MM.1S (cell line): ENCODE results near the gene ALOX12B.

Experiments used
- DNase-seq: peaks from one replicate; pipeline ENCODE4 v3.0.0-alpha.2; 2015
- H2AFZ ChIP-seq: fragments of 300-600 bp; sonication (generic); 2 replicates; pipeline ENCODE4 v1.6.0; 2016; ENCODE audit warnings: antibody characterized with exemption, low read length
- H3F3A ChIP-seq: fragments of 300-600 bp; sonication (generic); 2 replicates; pipeline ENCODE4 v1.6.1; 2016; ENCODE audit warnings: mild to moderate bottlenecking, antibody characterized with exemption, low read length, moderate library complexity, mixed read lengths; ENCODE audit not compliant: insufficient read depth
- H3K27ac ChIP-seq: fragments of 300-600 bp; sonication (generic); 2 replicates; pipeline ENCODE4 v1.5.1; 2016; ENCODE audit warnings: mild to moderate bottlenecking, low read length
- H3K27me3 ChIP-seq: fragments of 300-600 bp; sonication (generic); replicated peaks from 2 replicates; pipeline ENCODE4 v1.6.0; 2016; ENCODE audit warnings: low read length; ENCODE audit not compliant: insufficient read depth
- H3K36me3 ChIP-seq: fragments of 300-600 bp; sonication (generic); replicated peaks from 2 replicates; pipeline ENCODE4 v1.6.1; 2016; ENCODE audit warnings: mild to moderate bottlenecking, low read length, mixed read lengths; ENCODE audit not compliant: insufficient read depth
- H3K4me1 ChIP-seq: fragments of 300-600 bp; sonication (generic); 2 replicates; pipeline ENCODE4 v1.6.1; 2016; ENCODE audit warnings: low read length, mixed read lengths
- H3K4me2 ChIP-seq: fragments of 300-600 bp; sonication (generic); 2 replicates; pipeline ENCODE4 v1.6.0; 2016; ENCODE audit warnings: low read depth, low read length
- H3K4me3 ChIP-seq: fragments of 300-600 bp; sonication (generic); 2 replicates; pipeline ENCODE4 v1.5.1; 2016; ENCODE audit warnings: low read length, mixed read lengths
- H3K79me2 ChIP-seq: fragments of 300-600 bp; sonication (generic); 2 replicates; pipeline ENCODE4 v1.6.1; 2016; ENCODE audit warnings: mixed run types, low read length, mixed read lengths
- H3K9ac ChIP-seq: fragments of 300-600 bp; sonication (generic); 2 replicates; pipeline ENCODE4 v1.6.1; 2016; ENCODE audit warnings: low read length, mixed read lengths
- H3K9me2 ChIP-seq: fragments of 300-600 bp; sonication (generic); replicated peaks from 2 replicates; pipeline ENCODE4 v1.6.1; 2016; ENCODE audit warnings: mild to moderate bottlenecking, low read length, mixed read lengths; ENCODE audit not compliant: insufficient read depth
- H3K9me3 ChIP-seq: fragments of 300-600 bp; sonication (generic); replicated peaks from 2 replicates; pipeline ENCODE4 v1.6.1; 2016; ENCODE audit warnings: mild to moderate bottlenecking, low read length, mixed read lengths; ENCODE audit not compliant: insufficient read depth
- H4K20me1 ChIP-seq: fragments of 300-600 bp; sonication (generic); 2 replicates; pipeline ENCODE4 v1.6.1; 2016; ENCODE audit warnings: mild to moderate bottlenecking, low read length, moderate library complexity, mixed read lengths; ENCODE audit not compliant: insufficient read depth
- CTCF ChIP-seq: fragments of 300-600 bp; sonication (generic); IDR thresholded peaks from 2 replicates; pipeline ENCODE4 v1.5.1; 2016; ENCODE audit warnings: antibody characterized with exemption, low read length, mixed read lengths
- EZH2 ChIP-seq: fragments of 300-600 bp; sonication (generic); optimal IDR thresholded peaks from 2 replicates; pipeline ENCODE3; 2017; ENCODE audit warnings: low read depth, mild to moderate bottlenecking, antibody characterized with exemption, low read length, mixed read lengths
- EZH2phosphoT487 ChIP-seq: fragments of 300-600 bp; sonication (generic); IDR thresholded peaks from 2 replicates; pipeline ENCODE4 v1.6.1; 2018; ENCODE audit warnings: antibody characterized with exemption, low read length

ALOX12B gene

DNA sequence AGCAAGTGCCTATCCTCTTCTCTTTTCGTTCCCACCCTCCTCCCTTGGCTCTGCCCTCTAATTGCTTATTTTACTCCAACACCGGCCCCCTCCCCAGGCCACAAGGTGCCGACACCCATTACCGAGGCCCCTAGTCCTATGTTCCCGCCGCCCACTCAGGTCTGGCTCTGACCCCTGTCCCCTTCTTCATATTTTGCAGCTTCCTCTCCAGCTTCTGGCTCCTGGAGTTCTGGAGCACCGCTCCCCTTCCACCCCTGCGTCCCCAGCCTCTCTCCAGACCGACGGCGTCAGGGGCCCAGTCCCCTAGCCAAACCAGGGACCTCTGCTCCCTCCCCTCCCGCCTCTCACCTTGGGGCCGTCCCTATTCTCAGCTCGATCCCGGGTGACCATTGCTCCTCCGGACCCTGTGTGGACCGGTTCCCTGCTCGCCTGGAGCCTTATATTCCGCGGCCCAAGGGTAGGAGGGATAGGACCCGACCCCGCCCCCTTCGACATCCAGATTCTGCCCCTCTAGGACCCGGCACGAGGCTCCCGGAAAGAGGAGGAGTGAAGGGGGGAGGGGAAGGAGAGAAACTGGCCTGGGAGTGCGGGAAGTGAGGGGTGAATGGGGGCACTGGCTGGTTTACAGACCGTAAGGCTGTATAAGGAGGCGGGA lies 36.3 kb upstream of the ALOX12B start, which contains the start of gene HES7:
Gene HES7, minus strand, starts transcription at position 412 of the 655 bp plus-strand sequence. Its CDS starts 22 bp downstream, at position 390.
- DNase-seq = no peak
- Histone ChIP-seq H3K36me3 (no peaks in the 10 kb centered on the region), H3K4me2 (peak within 1 kb of the TSS; percentile 100), H4K20me1 (no peaks in the 10 kb centered on the region; the same call in 1 of the 2 replicates), H3K79me2 (no peaks in the 10 kb centered on the region), H3K4me1 (peaks cover 25% of the 10 kb centered on the region), H3F3A (peaks cover 52% of the 10 kb centered on the region), H3K9ac (peak within 1 kb of the TSS; percentile 20; the same call in 1 of the 2 replicates), H2AFZ (peak within 1 kb of the TSS; percentile 57; the same call in 1 of the 2 replicates), H3K27me3 (peaks cover 33% of the 10 kb centered on the region), H3K4me3 (peak within 1 kb of the TSS; percentile 84), H3K9me3 (no peaks in the 10 kb centered on the region), H3K27ac (no peak within 1 kb of the TSS), H3K9me2 (no peaks in the 10 kb centered on the region)
- TF ChIP-seq EZH2 = no peak
- TF ChIP-seq EZH2phosphoT487 = no peak
- no peak for TF ChIP-seq CTCF

DNA sequence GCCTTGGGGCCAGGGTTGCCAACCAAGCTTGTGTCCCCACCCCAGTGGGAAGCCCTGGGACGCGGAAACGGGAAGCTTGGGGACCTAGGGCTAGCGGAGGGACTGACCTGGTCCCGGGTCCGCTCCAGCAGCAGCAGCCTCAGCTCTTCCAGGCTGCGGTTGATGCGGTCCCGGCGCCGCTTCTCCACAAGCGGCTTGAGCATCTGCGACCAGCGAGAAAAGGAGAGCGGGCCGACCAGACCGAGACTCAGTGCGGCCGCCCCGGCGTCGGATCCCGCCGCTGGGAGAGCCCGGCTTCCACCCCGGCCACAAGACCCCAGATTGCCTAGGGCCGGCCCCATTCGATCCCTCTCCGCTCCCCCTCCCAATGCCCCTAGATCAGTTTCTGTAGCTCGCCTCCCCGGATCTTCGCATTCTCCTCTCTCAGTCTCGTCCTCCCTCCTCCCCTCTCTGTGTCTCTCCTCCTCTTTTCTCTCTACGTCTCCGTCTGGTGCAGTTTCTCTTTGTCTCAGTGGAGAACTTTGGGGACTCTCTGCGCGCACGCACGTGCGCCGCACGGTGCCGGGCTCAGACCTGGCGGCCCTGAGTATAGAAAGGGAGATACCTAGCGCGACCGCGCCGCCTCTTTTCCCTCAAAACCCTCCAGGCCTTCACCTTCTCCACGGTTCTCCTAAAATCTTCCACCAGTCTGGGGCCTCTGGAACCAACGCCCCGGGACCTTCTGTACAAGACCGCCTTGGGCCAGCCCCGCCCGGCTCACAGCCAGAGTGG lies 35.6 kb upstream of the ALOX12B start:
- Histone ChIP-seq H3K9ac (peak overlapping the region; percentile 20; the same call in 1 of the 2 replicates), H3K27me3 (peaks cover 26% of the 10 kb centered on the region), H3K27ac (no peak overlapping the region), H3K79me2 (no peaks in the 10 kb centered on the region), H3F3A (peaks cover 57% of the 10 kb centered on the region), H3K9me2 (no peaks in the 10 kb centered on the region), H3K4me2 (peak overlapping the region; percentile 100), H3K4me1 (peaks cover 25% of the 10 kb centered on the region), H3K4me3 (peak overlapping the region; percentile 84), H3K9me3 (no peaks in the 10 kb centered on the region), H4K20me1 (no peaks in the 10 kb centered on the region; the same call in 1 of the 2 replicates), H2AFZ (peak overlapping the region; percentile 57; the same call in 1 of the 2 replicates), H3K36me3 (no peaks in the 10 kb centered on the region)
- DNase-seq = peak; percentile 58
- no peak for TF ChIP-seq EZH2phosphoT487
- TF ChIP-seq EZH2 = no peak
- TF ChIP-seq CTCF = no peak

DNA sequence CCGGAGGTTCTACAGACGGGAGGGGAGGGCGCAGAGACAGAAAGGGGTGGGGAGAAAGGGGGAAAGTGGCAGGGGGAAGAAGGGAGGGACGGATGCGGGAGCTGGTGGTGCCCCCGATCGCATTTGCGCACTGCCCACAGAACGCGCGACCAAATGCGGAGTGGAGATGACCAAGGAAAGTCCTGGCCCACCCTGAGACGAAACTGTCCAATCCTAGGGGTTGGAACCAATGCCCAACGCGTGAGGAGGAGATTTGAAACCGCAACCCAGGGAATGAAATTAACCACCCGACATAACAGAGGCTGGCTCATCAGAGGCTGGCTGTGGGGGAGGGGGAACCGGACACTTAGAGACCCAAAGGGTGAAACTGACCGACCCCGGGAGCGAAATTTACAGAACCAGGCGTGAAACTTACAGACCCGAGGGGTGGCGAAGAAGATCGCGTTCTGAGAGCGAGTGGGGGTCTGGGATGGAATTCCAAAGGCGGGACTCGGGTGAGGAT lies 35.0 kb upstream of the ALOX12B start:
- H3K27ac ChIP-seq = no peak overlapping the region
- peak overlapping the region; percentile 100 for H3K4me2 ChIP-seq
- no peaks in the 10 kb centered on the region for H3K36me3 ChIP-seq
- peaks cover 25% of the 10 kb centered on the region for H3K4me1 ChIP-seq
- no peaks in the 10 kb centered on the region for H3K79me2 ChIP-seq
- no peaks in the 10 kb centered on the region; the same call in 1 of the 2 replicates for H4K20me1 ChIP-seq
- TF ChIP-seq CTCF = no peak
- no peak for TF ChIP-seq EZH2
- no peak for TF ChIP-seq EZH2phosphoT487
- peak overlapping the region; percentile 20; the same call in 1 of the 2 replicates for H3K9ac ChIP-seq
- H3K9me3 ChIP-seq = no peaks in the 10 kb centered on the region
- H3K4me3 ChIP-seq = peak overlapping the region; percentile 84
- peak overlapping the region; percentile 57 for H2AFZ ChIP-seq
- H3K27me3 ChIP-seq = peaks cover 29% of the 10 kb centered on the region
- no peak for DNase-seq
- peaks cover 57% of the 10 kb centered on the region for H3F3A ChIP-seq
- no peaks in the 10 kb centered on the region for H3K9me2 ChIP-seq
